Tibial nerve (tissue), 4 donors: ENCODE data around the gene CACNA2D2. TPM values are rescaled to one million over a fixed set of nuclear protein-coding genes. Genes with fewer than 3 reads are reported as not detected.

ENCODE experiments used
- DNase-seq, 2 donors: peaks; one replicate each; pipeline ENCODE4 v3.0.0-alpha.2; 2019; ENCODE audit warnings: low spot score in 2 of 2
- H3K27ac ChIP-seq, 4 donors: fragments of 200-600 bp; sonication (generic) in 3 of 4; one replicate each; pipeline ENCODE4 v1.5.1; 2017 to 2019; ENCODE audit warnings: mild to moderate bottlenecking in 1 of 4
- H3K27me3 ChIP-seq, 2 donors: fragments of 200-600 bp; sonication (generic) in 1 of 2; one replicate each; pipeline versions ENCODE4 v1.5.1 to v1.6.0; 2017 to 2019
- H3K36me3 ChIP-seq, 3 donors: fragments of 200-600 bp; sonication (generic); one replicate each; pipeline ENCODE4 v1.5.1; 2018 to 2019
- H3K4me1 ChIP-seq, 4 donors: fragments of 200-600 bp; sonication (generic) in 3 of 4; one replicate each; pipeline ENCODE4 v1.5.1; 2017 to 2019
- H3K4me3 ChIP-seq, 4 donors: fragments of 200-600 bp; sonication (generic) in 3 of 4; one replicate each; pipeline ENCODE4 v1.5.1; 2017 to 2019; ENCODE audit warnings: mild to moderate bottlenecking in 1 of 4, moderate library complexity in 1 of 4
- H3K9me3 ChIP-seq, 4 donors: fragments of 200-600 bp; sonication (generic) in 3 of 4; one replicate each; pipeline ENCODE4 v1.5.1; 2017 to 2019
- CTCF ChIP-seq, 5 experiments: fragments of 200-600 bp in 3 of 5; fragments of 450-650 bp in 2 of 5; sonication (generic) in 3 of 5; IDR thresholded peaks; one replicate each; pipeline ENCODE4 v1.5.1; 2016 to 2019; ENCODE audit warnings: antibody characterized with exemption in 5 of 5, mild to moderate bottlenecking in 3 of 5, moderate library complexity in 2 of 5
- EP300 ChIP-seq, 2 donors: sonication (generic); formaldehyde crosslinking; IDR thresholded peaks; one replicate each; pipeline ENCODE4 v1.6.1; 2017; ENCODE audit warnings: antibody characterized with exemption in 2 of 2, mild to moderate bottlenecking in 1 of 2
- POLR2A ChIP-seq, 2 donors: fragments of 450-650 bp; IDR thresholded peaks; one replicate each; pipeline ENCODE4 v1.6.1; 2017; ENCODE audit warnings: antibody characterized with exemption in 2 of 2, mild to moderate bottlenecking in 2 of 2, moderate library complexity in 2 of 2
- WGBS, 2 donors: methylation state at CpG; one replicate each; pipeline ENCODE4 v1.1.5; 2018; 5-methylcytosine and 5-hydroxymethylcytosine counted together
- total RNA-seq, 4 donors: library from RNA; depleted of rRNA; stranded (reverse); fragments of >200 nt; gene quantifications; one replicate each; pipeline ENCODE4 v1.1.0, GENCODE V29; 2016

CACNA2D2 gene
- total RNA-seq, 4 donors from 2014 or later = 0.84 to 2.0 (median 1.2) TPM

GRCh38 chr3:50510325-50510724, 6.9 kb upstream of the CACNA2D2 start:
- Histone ChIP-seq H3K27ac (no peak overlapping the region), H3K4me1 (peaks cover 0 to 8% (median under 1%) of the 10 kb centered on the region in 4 donors), H3K9me3 (no peaks in the 10 kb centered on the region), H3K27me3 (no peaks in the 10 kb centered on the region), H3K36me3 (no peaks in the 10 kb centered on the region), H3K4me3 (no peak overlapping the region)
- no peak for DNase-seq
- 73 to 80% methylated on average over 2 of the region's 2 CpGs for WGBS, 2 donors
- TF ChIP-seq EP300 (IDR thresholded peaks at IDR 0.05) = no peak

GRCh38 chr3:50509715-50510114, 6.3 kb upstream of the CACNA2D2 start:
- WGBS, 2 donors = 63 to 71% methylated on average over 5 of the region's 5 CpGs
- no peak overlapping the region for H3K27ac ChIP-seq

GRCh38 chr3:50508821-50509220, 5.4 kb upstream of the CACNA2D2 start:
- no peak overlapping the region for H3K27ac ChIP-seq
- H3K4me3 ChIP-seq = no peak overlapping the region
- H3K9me3 ChIP-seq = no peaks in the 10 kb centered on the region
- WGBS, 2 donors = 63 to 91% methylated on average over 1 of the region's 1 CpG
- H3K4me1 ChIP-seq = peaks cover 0 to 4% (median 0%) of the 10 kb centered on the region in 4 donors
- no peaks in the 10 kb centered on the region for H3K36me3 ChIP-seq
- DNase-seq = no peak
- TF ChIP-seq CTCF (IDR thresholded peaks at IDR 0.05) (no peak), EP300 (IDR thresholded peaks at IDR 0.05) (no peak), POLR2A (IDR thresholded peaks at IDR 0.05) (no peak)
- no peaks in the 10 kb centered on the region for H3K27me3 ChIP-seq

More at GRCh38 chr3:50509715-50510114, 6.3 kb upstream of the CACNA2D2 start:
- H3K36me3 ChIP-seq = no peaks in the 10 kb centered on the region
- peaks cover 0 to 2% (median 0%) of the 10 kb centered on the region in 4 donors for H3K4me1 ChIP-seq
- no peaks in the 10 kb centered on the region for H3K27me3 ChIP-seq
- no peak for DNase-seq
- no peak for TF ChIP-seq CTCF (IDR thresholded peaks at IDR 0.05)
- no peak for TF ChIP-seq POLR2A (IDR thresholded peaks at IDR 0.05)
- TF ChIP-seq EP300 (IDR thresholded peaks at IDR 0.05) = no peak
- H3K9me3 ChIP-seq = no peaks in the 10 kb centered on the region
- no peak overlapping the region for H3K4me3 ChIP-seq

GRCh38 chr3:50506169-50506568, 2.7 kb upstream of the CACNA2D2 start:
- no peak overlapping the region for H3K27ac ChIP-seq
- H3K27me3 ChIP-seq = peaks cover 0 to 14% of the 10 kb centered on the region in 2 donors
- H3K4me1 ChIP-seq = peaks cover 0 to 15% (median 5%) of the 10 kb centered on the region in 4 donors
- H3K9me3 ChIP-seq = no peaks in the 10 kb centered on the region
- H3K4me3 ChIP-seq = no peak overlapping the region
- WGBS, 2 donors = 77 to 80% methylated on average over 4 of the region's 4 CpGs
- no peak for DNase-seq
- no peaks in the 10 kb centered on the region for H3K36me3 ChIP-seq
- no peak for TF ChIP-seq EP300 (IDR thresholded peaks at IDR 0.05)
- TF ChIP-seq POLR2A (IDR thresholded peaks at IDR 0.05) = no peak
- no peak for TF ChIP-seq CTCF (IDR thresholded peaks at IDR 0.05)

- Histone ChIP-seq H3K36me3 (no peaks in the 10 kb centered on the region), H3K4me1 (peaks cover 0 to 15% (median 5%) of the 10 kb centered on the region in 4 donors), H3K27me3 (peaks cover 0 to 18% of the 10 kb centered on the region in 2 donors), H3K9me3 (no peaks in the 10 kb centered on the region), H3K4me3 (no peak overlapping the region), H3K27ac (no peak overlapping the region)
- TF ChIP-seq CTCF (IDR thresholded peaks at IDR 0.05) (no peak), POLR2A (IDR thresholded peaks at IDR 0.05) (no peak), EP300 (IDR thresholded peaks at IDR 0.05) (no peak)
- 81 to 100% methylated on average over 2 of the region's 2 CpGs for WGBS, 2 donors
- DNase-seq = no peak
These were observed 1.2 kb upstream of the CACNA2D2 start for GRCh38 chr3:50504681-50505080.
